GM18867 (cell line): ENCODE measurements around the gene TPD52L1.

Source experiments
- ATAC-seq: cut with Tn5 transposase; IDR thresholded peaks from one replicate; pipeline ENCODE4 v1.9.1; 2021; ENCODE audit warnings: mild to moderate bottlenecking, moderate library complexity; ENCODE audit not compliant: unreplicated experiment

The TPD52L1 gene

DNA sequence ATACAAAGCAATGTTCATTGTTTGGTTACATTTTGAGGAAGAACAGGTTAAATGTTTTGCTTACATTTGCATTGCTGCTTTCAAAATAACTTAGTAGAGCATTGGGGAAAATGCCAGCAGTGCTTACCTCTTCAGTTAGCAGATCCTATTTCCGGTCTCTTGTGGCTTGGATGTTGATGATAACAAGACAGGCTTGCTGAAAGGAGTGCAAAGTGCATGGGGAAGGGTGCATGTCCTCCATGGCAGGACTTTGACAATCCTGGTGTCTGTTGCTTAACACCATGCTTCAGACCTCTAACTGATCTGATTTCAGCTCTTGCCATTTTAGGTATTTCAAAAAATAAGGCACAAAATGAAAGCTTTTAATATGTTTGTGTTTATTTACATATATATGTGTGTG, 21.1 kb downstream of the TPD52L1 start:
- no peak for ATAC-seq

DNA sequence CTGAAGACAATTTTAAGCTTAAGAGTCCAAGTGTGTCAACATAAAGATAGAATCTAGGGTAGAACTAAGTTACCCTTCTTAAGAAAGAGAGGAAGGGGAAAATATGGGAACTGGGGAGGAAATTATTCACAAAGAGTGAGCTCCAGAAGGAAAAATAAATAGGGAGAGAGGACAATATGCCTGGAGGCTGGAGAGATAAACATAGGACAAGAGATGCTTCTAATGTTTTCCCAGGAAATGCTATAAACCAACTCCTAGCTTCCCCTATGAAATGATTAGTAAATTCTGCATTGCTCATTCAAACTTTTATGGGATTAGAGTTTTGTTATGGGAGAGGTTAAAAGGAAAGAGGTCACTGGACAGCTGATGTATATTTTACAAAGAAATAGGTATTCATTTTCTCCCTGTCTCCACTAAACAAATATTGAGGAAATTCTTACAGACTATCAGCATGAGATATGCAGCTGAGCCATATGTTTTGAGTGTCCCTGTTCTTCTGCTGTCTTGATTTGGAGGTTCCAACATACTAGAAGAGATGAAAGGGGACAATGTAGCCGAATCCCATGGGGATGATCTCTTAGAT, 22.0 kb downstream of the TPD52L1 start:
- no peak for ATAC-seq

DNA sequence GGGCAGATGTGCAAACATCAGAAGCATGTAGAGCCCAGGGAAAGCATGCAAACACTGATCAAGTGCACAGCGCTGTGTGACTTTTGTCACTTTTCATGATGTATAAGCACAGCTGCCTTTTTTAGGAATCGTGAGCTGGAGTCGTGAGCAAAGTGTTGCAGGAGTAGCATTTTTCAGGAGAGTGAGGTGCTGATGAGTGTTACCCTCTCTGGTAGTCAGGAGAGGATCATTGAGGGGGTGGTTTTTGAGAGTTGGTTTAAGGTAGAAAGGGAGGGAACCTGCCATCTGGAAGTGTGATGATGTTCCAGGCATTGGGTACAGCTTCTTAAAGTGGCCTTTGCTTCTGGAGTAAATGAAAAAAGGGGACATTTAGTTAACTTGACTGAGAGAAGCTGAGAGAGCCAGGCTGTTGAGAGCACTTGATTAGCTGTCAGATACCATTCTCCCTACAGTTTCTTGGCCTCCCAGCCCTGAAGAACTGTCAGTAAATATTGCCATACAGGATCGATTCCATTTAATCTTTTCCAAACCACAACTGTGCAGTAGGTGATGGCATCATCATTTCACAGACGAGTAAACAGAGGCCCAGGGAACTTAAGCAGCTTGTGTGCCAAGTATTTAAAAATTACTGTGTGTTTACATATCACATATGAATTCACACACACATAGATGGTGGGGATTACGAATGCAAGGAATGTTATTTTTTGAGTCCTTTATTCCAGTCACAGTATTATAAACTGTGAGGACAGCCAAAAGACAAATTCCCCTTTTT, 28.9 kb downstream of the TPD52L1 start:
- ATAC-seq: no peak

GRCh38 chr6:125183391-125183790, 29.8 kb downstream of the TPD52L1 start:
- ATAC-seq: no peak

GRCh38 chr6:125188037-125188436, 34.5 kb downstream of the TPD52L1 start:
- no peak for ATAC-seq

GRCh38 chr6:125188594-125189203, 35.1 kb downstream of the TPD52L1 start:
- no peak for ATAC-seq

GRCh38 chr6:125189494-125189893, 35.9 kb downstream of the TPD52L1 start:
- no peak for ATAC-seq

GRCh38 chr6:125190667-125191066, 37.1 kb downstream of the TPD52L1 start:
- no peak for ATAC-seq

GRCh38 chr6:125191916-125192609, 38.5 kb downstream of the TPD52L1 start:
- ATAC-seq: peak; percentile 93

DNA sequence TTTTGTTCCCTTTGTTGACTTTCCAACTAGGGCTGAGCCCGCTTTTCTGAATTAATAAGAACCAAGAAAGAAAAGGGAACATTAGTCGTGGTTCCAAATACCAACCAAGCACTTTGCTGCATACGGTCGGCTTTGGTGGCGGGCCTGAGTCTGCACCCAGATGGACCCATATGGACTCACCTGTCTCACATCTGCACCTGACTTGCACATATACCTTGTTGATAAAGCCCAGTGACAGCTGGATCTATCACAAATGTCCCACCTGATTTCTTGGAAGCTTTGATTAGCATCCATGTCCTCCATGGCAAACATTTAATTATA, 39.0 kb downstream of the TPD52L1 start:
- ATAC-seq: no peak

DNA sequence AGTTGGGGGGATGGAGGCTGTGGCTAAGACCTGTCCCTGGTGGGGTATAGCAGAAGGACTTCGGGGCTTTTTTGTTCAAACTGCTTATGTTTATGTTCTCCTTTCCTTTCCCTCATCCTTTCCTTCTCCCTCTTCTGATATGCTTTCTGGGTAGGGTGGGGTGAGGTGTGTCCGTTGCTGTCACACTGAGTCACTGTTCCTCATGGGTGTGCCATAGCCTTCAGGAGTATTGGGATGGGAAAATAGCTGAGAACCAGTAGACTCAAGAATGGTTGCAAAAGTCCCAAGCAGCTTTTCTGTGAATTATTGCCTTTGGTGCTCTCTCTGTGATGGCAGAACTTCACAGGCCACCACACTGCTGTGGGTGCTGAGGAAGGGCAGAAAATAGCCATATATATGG, 39.6 kb downstream of the TPD52L1 start:
- ATAC-seq: no peak

DNA sequence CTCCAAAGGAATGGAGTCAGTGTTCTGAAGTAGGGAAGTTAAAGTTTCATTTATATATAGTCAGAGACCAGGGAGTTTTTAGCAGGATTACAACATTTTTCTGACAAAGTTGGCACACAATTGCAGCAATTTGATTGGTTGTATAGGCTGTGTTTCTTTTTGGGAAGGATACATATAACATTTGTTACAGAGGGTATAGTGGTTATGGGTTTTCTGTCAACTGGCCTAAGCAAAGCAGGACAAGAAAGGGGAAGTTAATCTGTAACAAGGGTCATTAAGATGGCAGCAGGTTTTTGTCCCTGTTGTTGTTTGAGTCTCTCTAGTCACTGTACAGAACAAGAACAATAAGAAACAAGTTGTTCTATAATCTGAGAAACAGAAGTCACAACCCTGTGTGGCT, 41.4 kb downstream of the TPD52L1 start:
- ATAC-seq: no peak

DNA sequence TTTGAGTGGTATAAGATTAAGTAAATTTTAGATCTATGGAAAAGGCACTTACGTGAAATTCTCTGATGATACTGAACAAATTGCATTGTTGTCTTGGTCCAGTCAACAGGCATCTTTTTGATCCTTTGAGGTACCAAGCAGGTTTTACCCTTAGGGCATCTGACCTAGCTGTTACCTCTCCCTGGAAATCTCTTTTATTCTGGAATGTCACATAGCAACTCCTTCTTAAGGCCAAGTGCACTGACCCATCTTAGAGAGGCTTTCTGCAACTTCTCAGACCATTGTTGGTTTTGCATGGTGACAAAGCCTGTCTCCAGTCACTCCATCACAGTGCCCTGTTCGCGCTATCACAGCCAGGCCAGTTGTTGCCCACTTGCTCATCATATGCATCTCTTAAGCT, 42.0 kb downstream of the TPD52L1 start:
- no peak for ATAC-seq

DNA sequence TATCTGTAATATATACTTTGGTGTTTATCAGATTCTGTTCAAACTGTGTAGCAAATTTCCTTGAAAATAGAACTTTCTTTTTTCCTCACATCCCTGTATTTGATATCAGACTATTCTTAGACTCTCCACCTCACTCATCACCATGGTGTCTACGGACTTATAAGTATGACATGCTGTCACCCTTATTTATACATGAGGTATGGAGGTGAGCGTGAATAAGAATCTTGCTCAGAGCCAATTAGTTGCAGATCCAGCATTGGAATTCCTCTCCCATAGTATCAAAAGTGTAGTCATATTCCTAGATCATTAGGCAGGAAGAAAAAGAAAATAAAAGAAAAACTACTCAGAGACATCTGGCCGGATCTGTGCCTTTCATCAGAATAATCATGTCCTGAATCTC, 43.0 kb downstream of the TPD52L1 start:
- no peak for ATAC-seq

- ATAC-seq: no peak
These were observed 44.3 kb downstream of the TPD52L1 start for GRCh38 chr6:125197795-125198269.

GRCh38 chr6:125198398-125198937, 44.9 kb downstream of the TPD52L1 start:
- ATAC-seq: no peak

GRCh38 chr6:125200941-125201340, 47.4 kb downstream of the TPD52L1 start:
- ATAC-seq: no peak

DNA sequence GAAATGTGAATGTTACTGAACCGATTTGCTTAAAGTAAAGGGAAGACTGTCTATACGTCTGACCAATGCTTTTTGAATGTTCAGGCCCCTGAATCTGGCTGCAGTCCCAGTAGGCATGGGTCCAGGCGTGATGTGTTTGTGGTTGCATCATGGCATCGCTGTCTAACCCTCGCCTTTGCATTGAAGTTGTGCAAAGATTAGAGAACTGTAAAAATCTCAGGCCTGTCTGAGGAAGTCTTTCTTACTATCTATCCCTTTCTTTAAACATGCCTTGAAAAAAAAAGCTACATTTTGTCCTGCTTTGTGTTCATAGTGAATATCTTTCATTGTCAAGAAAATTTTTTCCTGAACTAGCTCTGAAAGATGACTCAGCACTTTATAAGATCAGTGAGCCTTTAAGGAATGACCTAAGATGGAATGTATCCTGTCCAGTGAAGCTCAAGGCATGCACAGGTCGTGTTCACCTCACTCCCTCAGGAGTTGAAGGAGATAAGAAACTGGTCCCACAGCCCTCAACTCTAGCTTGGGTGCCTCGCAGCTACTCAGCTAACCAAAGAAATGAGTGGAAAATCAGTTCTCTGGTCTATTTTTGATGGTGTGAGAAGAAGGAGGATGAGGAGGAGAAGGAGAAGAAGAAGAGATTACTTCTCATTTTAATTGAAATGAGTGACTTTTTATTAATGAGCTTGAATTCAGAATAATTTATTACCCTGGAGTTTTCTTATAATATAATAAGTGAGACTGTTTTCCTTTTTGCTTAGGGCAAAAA, 48.6 kb downstream of the TPD52L1 start:
- no peak for ATAC-seq

GRCh38 chr6:125203395-125203794, 49.8 kb downstream of the TPD52L1 start:
- no peak for ATAC-seq

GRCh38 chr6:125205931-125206330, 52.4 kb downstream of the TPD52L1 start:
- ATAC-seq: no peak

GRCh38 chr6:125206389-125206788, 52.8 kb downstream of the TPD52L1 start:
- no peak for ATAC-seq
